Spleen (tissue), 11 donors: ENCODE measurements around the gene VPS37B. TPM values are rescaled to one million over a fixed set of nuclear protein-coding genes. Genes with fewer than 3 reads are reported as not detected.
A peak's percentile ranks its signal among the peaks of the same experiment; 100 is the strongest.

Experiments
- DNase-seq: peaks from one replicate; pipeline ENCODE4 v3.0.0-alpha.2; 2020
- H3K27ac ChIP-seq, 8 donors: fragments of 200-600 bp; sonication (generic) in 7 of 8; 1 replicate in 4 of 8; 2 replicates in 4 of 8; pipeline versions ENCODE4 v1.5.0 to v1.8.0; 2016 to 2021; ENCODE audit warnings: inconsistent platforms in 4 of 8, mild to moderate bottlenecking in 4 of 8, moderate library complexity in 1 of 8
- H3K27me3 ChIP-seq, 7 donors: fragments of 200-600 bp; sonication (generic) in 6 of 7; replicated peaks in 1 of 7; 1 replicate in 4 of 7; 2 replicates in 3 of 7; pipeline versions ENCODE4 v1.5.0 to v1.8.0; 2016 to 2021; ENCODE audit warnings: inconsistent platforms in 3 of 7, mild to moderate bottlenecking in 1 of 7
- H3K36me3 ChIP-seq, 6 donors: fragments of 200-600 bp; sonication (generic) in 5 of 6; 1 replicate in 4 of 6; 2 replicates in 2 of 6; pipeline versions ENCODE4 v1.5.0 to v1.8.0; 2016 to 2021; ENCODE audit warnings: inconsistent platforms in 2 of 6
- H3K4me1 ChIP-seq, 6 donors: fragments of 200-600 bp; sonication (generic) in 5 of 6; 1 replicate in 3 of 6; 2 replicates in 3 of 6; pipeline versions ENCODE4 v1.5.0 to v1.8.0; 2016 to 2021; ENCODE audit warnings: inconsistent platforms in 3 of 6
- H3K4me3 ChIP-seq, 8 donors: fragments of 200-600 bp; sonication (generic) in 7 of 8; 1 replicate in 4 of 8; 2 replicates in 4 of 8; pipeline versions ENCODE4 v1.5.0 to v1.8.0; 2016 to 2021; ENCODE audit warnings: inconsistent platforms in 4 of 8, mild to moderate bottlenecking in 4 of 8, moderate library complexity in 2 of 8
- H3K9me3 ChIP-seq, 8 donors: fragments of 200-600 bp; sonication (generic) in 7 of 8; 1 replicate in 4 of 8; 2 replicates in 4 of 8; pipeline versions ENCODE4 v1.5.0 to v1.8.0; 2016 to 2021; ENCODE audit warnings: inconsistent platforms in 4 of 8
- CTCF ChIP-seq, 11 experiments: fragments of 200-600 bp in 7 of 11; fragments of 450-650 bp in 4 of 11; sonication (generic) in 4 of 11; IDR thresholded peaks in 8 of 11; conservative IDR thresholded peaks in 3 of 11; 1 replicate in 7 of 11; 2 replicates in 4 of 11; pipeline versions ENCODE4 v1.4.0 to v1.8.0; 2016 to 2021; ENCODE audit warnings: antibody characterized with exemption in 11 of 11, inconsistent platforms in 4 of 11, mild to moderate bottlenecking in 1 of 11
- POLR2A ChIP-seq, 3 donors: fragments of 450-650 bp; IDR thresholded peaks; one replicate each; pipeline ENCODE4 v1.5.1; 2017; ENCODE audit warnings: antibody characterized with exemption in 3 of 3, mild to moderate bottlenecking in 1 of 3
- POLR2AphosphoS5 ChIP-seq, 3 donors: sonication (generic); formaldehyde crosslinking; IDR thresholded peaks; one replicate each; pipeline ENCODE4 v1.5.1; 2017; ENCODE audit warnings: antibody characterized with exemption in 3 of 3
- WGBS, 5 donors: extraction: QIAGEN DNeasy Blood & Tissue Kit in 3 of 5; methylation state at CpG; one replicate each; pipeline versions ENCODE4 v1.1.5 to v1.1.7; 2013 to 2018; 5-methylcytosine and 5-hydroxymethylcytosine counted together
- intact Hi-C: fragments of 100-400 bp; cut with DNase I; formaldehyde crosslinking; loops from one replicate; pipeline ENCODE4 v1.15.0; 2023; ENCODE audit warnings: low total_unique reads
- polyA plus RNA-seq, 3 donors: library from polyadenylated mRNA; stranded (reverse); fragments of 200-250 nt; gene quantifications; one replicate each; pipeline ENCODE4 v1.2.1, GENCODE V29; 2013
- total RNA-seq, 7 donors: library from RNA; depleted of rRNA in 3 of 7; stranded (reverse); fragments of >200 nt in 3 of 7; fragmentation: NEBNext Ultra II Directional in 4 of 7; extraction: Animal tissue kit (Norgen Biotek cat#: 25700) in 4 of 7; gene quantifications; one replicate each; pipeline versions ENCODE4 v1.1.0 to v1.2.1, GENCODE V29; 2016 to 2021
- donor health status: healthy with polysubstance abuse.
- donor health status: DM: no; HTN: no; CAD: no; lungs with moderate emphysema.
- donor health status: DM: no; HTN: no; CAD: no.
- donor health status: Bipolar disorder and iron deficiency.
- donor health status: healthy.
- donor health status: DM: no; HTN: no; CAD: no.
- donor health status: DM: yes; HTN: yes; CAD: no.

VPS37B gene
- total and polyA plus RNA-seq, 10 donors, result 24.8 to 67.5 (median 47.3) TPM

- H3K4me1 ChIP-seq, result peaks cover 0 to 25% (median 17%) of the 10 kb centered on the region in 6 donors
- H3K36me3 ChIP-seq, result peaks cover 0 to 7% (median 0%) of the 10 kb centered on the region in 6 donors
- peak overlapping the region in 1 of 8 donors; percentile 75 for H3K27ac ChIP-seq
- H3K4me3 ChIP-seq, result no peak overlapping the region
- DNase-seq, result no peak
- TF ChIP-seq POLR2AphosphoS5 (IDR thresholded peaks at IDR 0.05), result no peak
- no peak for TF ChIP-seq CTCF (IDR thresholded peaks at IDR 0.05 in 8 of 11, conservative IDR thresholded peaks at IDR 0.05 in 3 of 11)
- TF ChIP-seq POLR2A (IDR thresholded peaks at IDR 0.05), result no peak
- H3K9me3 ChIP-seq, result no peaks in the 10 kb centered on the region
- 86 to 91% (median 88%) methylated on average over 12 of the region's 12 CpGs for WGBS, 5 donors
- intact Hi-C loops, result no loop called here
- no peaks in the 10 kb centered on the region for H3K27me3 ChIP-seq
These were observed 32.7 kb upstream of the VPS37B start for GRCh38 chr12:122928404-122929147.

DNA sequence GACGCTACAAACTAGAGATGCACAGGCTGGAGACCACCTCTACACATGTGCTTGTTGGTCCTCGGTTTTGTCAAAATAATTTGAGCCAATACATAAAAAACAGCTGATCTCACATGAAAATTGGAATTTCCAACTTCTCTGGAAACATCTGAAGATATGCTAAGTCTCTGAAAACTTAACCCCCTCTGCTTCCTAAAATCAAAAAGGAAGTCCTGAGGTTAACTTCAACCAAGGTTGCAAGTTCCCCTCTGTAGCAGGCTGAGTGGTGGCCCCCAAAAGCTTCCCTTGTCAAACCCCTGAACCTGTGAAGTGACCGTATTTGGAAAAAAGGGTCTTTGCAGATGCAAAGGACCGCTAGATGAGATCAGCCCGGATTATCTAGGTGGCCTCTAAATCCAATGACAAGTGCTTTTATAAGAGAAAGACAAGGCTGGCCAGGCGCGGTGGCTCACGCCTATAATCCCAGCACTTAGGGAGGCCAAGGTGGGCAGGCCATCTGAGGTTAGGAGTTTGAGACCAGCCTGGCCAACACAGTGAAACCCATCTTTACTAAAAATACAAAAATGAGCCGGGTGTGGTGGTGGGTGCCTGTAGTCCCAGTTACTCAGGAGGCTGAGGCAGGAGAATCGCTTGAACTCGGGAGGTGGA, 32.0 kb upstream of the VPS37B start:
- TF ChIP-seq POLR2AphosphoS5 (IDR thresholded peaks at IDR 0.05) (no peak), POLR2A (IDR thresholded peaks at IDR 0.05) (no peak)
- Histone ChIP-seq H3K27ac (peak overlapping the region in 5 of 8 donors; percentile 63 to 82 (median 75)), H3K9me3 (no peaks in the 10 kb centered on the region), H3K27me3 (no peaks in the 10 kb centered on the region), H3K4me3 (no peak overlapping the region), H3K36me3 (peaks cover 0 to 7% (median 0%) of the 10 kb centered on the region in 6 donors), H3K4me1 (peaks cover 0 to 25% (median 17%) of the 10 kb centered on the region in 6 donors)
- intact Hi-C loops, result no loop called here
- 65 to 75% (median 72%) methylated on average over 11 of the region's 11 CpGs for WGBS, 5 donors
- DNase-seq, result no peak

DNA sequence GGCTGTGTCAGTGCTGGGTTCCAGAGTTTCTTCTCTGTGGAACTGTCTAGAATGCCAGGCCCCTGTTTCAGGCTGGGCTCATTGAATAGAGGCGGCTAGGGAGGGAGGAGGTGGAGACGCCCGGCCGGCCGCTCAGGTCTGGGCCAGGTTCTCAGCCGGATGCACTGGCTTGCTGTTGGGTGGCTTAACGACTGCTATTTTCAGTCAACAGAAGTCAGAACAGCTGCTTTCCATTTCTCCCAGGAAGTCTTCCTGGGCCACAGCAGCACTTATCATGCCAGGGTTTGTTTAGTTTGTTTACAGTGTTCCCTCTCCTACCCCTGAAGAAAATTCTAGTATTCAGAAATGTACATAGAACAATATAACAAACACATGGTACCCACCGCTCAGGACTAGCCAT, 26.0 kb upstream of the VPS37B start:
- Histone ChIP-seq H3K27me3 (no peaks in the 10 kb centered on the region), H3K27ac (no peak overlapping the region), H3K4me1 (peaks cover 0 to 23% (median 6%) of the 10 kb centered on the region in 6 donors), H3K36me3 (no peaks in the 10 kb centered on the region), H3K4me3 (no peak overlapping the region), H3K9me3 (no peaks in the 10 kb centered on the region)
- TF ChIP-seq POLR2A (IDR thresholded peaks at IDR 0.05) (no peak), CTCF (IDR thresholded peaks at IDR 0.05 in 8 of 11, conservative IDR thresholded peaks at IDR 0.05 in 3 of 11) (no peak), POLR2AphosphoS5 (IDR thresholded peaks at IDR 0.05) (no peak)
- 83 to 94% (median 91%) methylated on average over 8 of the region's 8 CpGs for WGBS, 5 donors
- no peak for DNase-seq
- intact Hi-C loops, result no loop called here

- no peaks in the 10 kb centered on the region for H3K27me3 ChIP-seq
- peaks cover 0 to 11% (median 2%) of the 10 kb centered on the region in 6 donors for H3K4me1 ChIP-seq
- no peaks in the 10 kb centered on the region for H3K36me3 ChIP-seq
- TF ChIP-seq POLR2A (IDR thresholded peaks at IDR 0.05) (no peak), POLR2AphosphoS5 (IDR thresholded peaks at IDR 0.05) (no peak), CTCF (IDR thresholded peaks at IDR 0.05 in 8 of 11, conservative IDR thresholded peaks at IDR 0.05 in 3 of 11) (no peak)
- H3K4me3 ChIP-seq, result no peak overlapping the region
- intact Hi-C loops, result no loop called here
- H3K9me3 ChIP-seq, result no peaks in the 10 kb centered on the region
- 85 to 96% (median 93%) methylated on average over 5 of the region's 5 CpGs for whole genome bisulfite sequencing, 5 donors
- H3K27ac ChIP-seq, result no peak overlapping the region
- DNase-seq, result no peak
These were observed 24.8 kb upstream of the VPS37B start for GRCh38 chr12:122920687-122921086.
